Upper lobe of left lung (tissue), 4 donors: ENCODE results near the gene STKLD1.

ENCODE experiments used
- EP300 ChIP-seq, 4 donors: sonication (generic); formaldehyde crosslinking; IDR thresholded peaks; one replicate each; pipeline ENCODE4 v1.5.1; 2017; ENCODE audit warnings: antibody characterized with exemption in 4 of 4, control low read depth in 2 of 4
- TF ChIP-seq, protein P1 (sequence below), 6 experiments: fragments of 450-650 bp in 4 of 6; fragments of 200-600 bp in 2 of 6; sonication (generic) in 2 of 6; IDR thresholded peaks; one replicate each; pipeline ENCODE4 v1.5.1; 2016 to 2019; ENCODE audit warnings: antibody characterized with exemption in 6 of 6

DNA sequence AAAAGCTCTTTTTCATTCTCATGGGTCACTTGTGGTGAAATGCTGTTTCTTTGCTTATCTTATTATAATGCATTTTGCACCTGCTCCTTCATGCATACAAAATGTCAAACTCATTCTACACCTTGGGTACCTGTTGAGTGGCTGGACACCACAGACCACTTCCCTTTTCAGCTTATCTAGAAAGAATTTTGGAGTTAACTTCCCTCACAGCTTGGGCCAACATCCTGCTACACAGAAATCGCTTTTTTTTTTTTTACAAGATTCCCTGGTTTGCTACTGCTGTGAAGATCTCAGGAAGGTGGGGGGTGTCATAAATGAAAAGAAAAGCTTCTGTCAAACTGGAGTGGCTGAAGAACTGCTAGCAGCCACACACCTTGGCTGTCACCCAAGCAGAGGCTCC is 39.0 kb downstream of the STKLD1 start:
- TF ChIP-seq, protein P1, sequence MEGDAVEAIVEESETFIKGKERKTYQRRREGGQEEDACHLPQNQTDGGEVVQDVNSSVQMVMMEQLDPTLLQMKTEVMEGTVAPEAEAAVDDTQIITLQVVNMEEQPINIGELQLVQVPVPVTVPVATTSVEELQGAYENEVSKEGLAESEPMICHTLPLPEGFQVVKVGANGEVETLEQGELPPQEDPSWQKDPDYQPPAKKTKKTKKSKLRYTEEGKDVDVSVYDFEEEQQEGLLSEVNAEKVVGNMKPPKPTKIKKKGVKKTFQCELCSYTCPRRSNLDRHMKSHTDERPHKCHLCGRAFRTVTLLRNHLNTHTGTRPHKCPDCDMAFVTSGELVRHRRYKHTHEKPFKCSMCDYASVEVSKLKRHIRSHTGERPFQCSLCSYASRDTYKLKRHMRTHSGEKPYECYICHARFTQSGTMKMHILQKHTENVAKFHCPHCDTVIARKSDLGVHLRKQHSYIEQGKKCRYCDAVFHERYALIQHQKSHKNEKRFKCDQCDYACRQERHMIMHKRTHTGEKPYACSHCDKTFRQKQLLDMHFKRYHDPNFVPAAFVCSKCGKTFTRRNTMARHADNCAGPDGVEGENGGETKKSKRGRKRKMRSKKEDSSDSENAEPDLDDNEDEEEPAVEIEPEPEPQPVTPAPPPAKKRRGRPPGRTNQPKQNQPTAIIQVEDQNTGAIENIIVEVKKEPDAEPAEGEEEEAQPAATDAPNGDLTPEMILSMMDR (IDR thresholded peaks at IDR 0.05): no peak
- TF ChIP-seq EP300 (IDR thresholded peaks at IDR 0.05): no peak
